Panc1 (cell line): ENCODE measurements around the gene OPHN1. TPM values are rescaled to one million over a fixed set of nuclear protein-coding genes. Genes with fewer than 3 reads are reported as not detected.
A peak's percentile ranks its signal among the peaks of the same experiment; 100 is the strongest.

Experiments
- ATAC-seq: fragments of 200-7000 bp; cut with Tn5 transposase; 2 replicates; pipeline ENCODE4 v1.9.1; 2020; ENCODE audit warnings: mild to moderate bottlenecking, moderate library complexity
- BruUV-seq: library from RNA; stranded (reverse); fragments of 400-500 nt; replicated peaks from 2 replicates; lab custom pipeline; 2021; lab: Mats Ljungman, UMichigan
- CTCF ChIA-PET: fragments of 300-600 bp; sonication (Branson Sonifier 250); formaldehyde crosslinking; loops from one replicate; lab custom pipeline; 2022; ENCODE audit warnings: antibody characterized with exemption; lab: Charles Lee
- POLR2A ChIA-PET: fragments of 300-600 bp; sonication (Branson Sonifier 250); formaldehyde crosslinking; loops from one replicate; lab custom pipeline; 2022; ENCODE audit warnings: antibody characterized with exemption; lab: Charles Lee
- DNase-seq: peaks from one replicate; pipeline ENCODE4 v3.0.0-alpha.2; 2010; ENCODE audit warnings: low read depth, low spot score
- H3K27ac ChIP-seq: 2 replicates; pipeline ENCODE4 v1.5.1; 2011; ENCODE audit warnings: mild to moderate bottlenecking, low read length, inconsistent platforms
- H3K27me3 ChIP-seq: fragments of 200-500 bp; sonication (Bioruptor generic); 2 replicates; pipeline ENCODE4 v1.6.0; 2014; ENCODE audit warnings: low read length, inconsistent platforms; ENCODE audit not compliant: control insufficient read depth, insufficient read depth
- H3K36me3 ChIP-seq: fragments of 200-500 bp; sonication (Bioruptor generic); 2 replicates; pipeline ENCODE4 v1.5.1; 2014; ENCODE audit warnings: inconsistent platforms, mild to moderate bottlenecking, low read length, moderate library complexity; ENCODE audit not compliant: control insufficient read depth, insufficient read depth
- H3K4me1 ChIP-seq: 2 replicates; pipeline ENCODE4 v1.5.1; 2011; ENCODE audit warnings: inconsistent platforms, mild to moderate bottlenecking, low read length, moderate library complexity; ENCODE audit not compliant: control insufficient read depth, insufficient read depth
- H3K4me3 ChIP-seq, 2 experiments: 2 replicates each; pipeline ENCODE4 v1.5.1; 2011 to 2012; ENCODE audit warnings: low read depth in 2 of 2, low read length in 2 of 2, mild to moderate bottlenecking in 2 of 2, inconsistent platforms in 1 of 2, moderate library complexity in 1 of 2
- H3K9me3 ChIP-seq: fragments of 200-500 bp; sonication (Bioruptor generic); 2 replicates; pipeline ENCODE4 v1.5.1; 2014; ENCODE audit warnings: low read depth, mild to moderate bottlenecking, inconsistent platforms, low read length, moderate library complexity; ENCODE audit not compliant: control insufficient read depth, insufficient read depth
- POLR2AphosphoS5 ChIP-seq: IDR thresholded peaks from 2 replicates; pipeline ENCODE4 v1.6.1; 2012; ENCODE audit warnings: mild to moderate bottlenecking, low read depth, low read length, moderate library complexity
- SIN3A ChIP-seq: IDR thresholded peaks from 2 replicates; pipeline ENCODE4 v1.6.1; 2012; ENCODE audit warnings: low read depth, mild to moderate bottlenecking, low read length, moderate library complexity, borderline replicate concordance; ENCODE audit not compliant: insufficient read depth
- TCF7L2 ChIP-seq: IDR thresholded peaks from 2 replicates; pipeline ENCODE4 v1.6.1; 2011; ENCODE audit warnings: mild to moderate bottlenecking, low read depth, low read length, inconsistent platforms
- in situ Hi-C: cut with HindIII; loops from 2 replicates; pipeline ENCODE4 v1.10.0; 2016; ENCODE audit warnings: low sequenced_read_pairs, low pct_unique_long_range_greater_than_20kb
- intact Hi-C: fragments of 100-400 bp; cut with micrococcal nuclease; formaldehyde crosslinking; loops from one replicate; pipeline ENCODE4 v1.10.0; 2022; ENCODE audit not compliant: unreplicated experiment
- total RNA-seq: library from RNA; stranded (reverse); gene quantifications from one replicate; pipeline ENCODE4 v1.2.1, GENCODE V29; 2021; ENCODE audit not compliant: unreplicated experiment
- TF ChIP-seq, protein P1 (sequence below), 2 experiments: IDR thresholded peaks; 2 replicates each; pipeline ENCODE4 v1.6.1; 2011 to 2012; ENCODE audit warnings: low read depth in 2 of 2, control low read depth in 1 of 2, low read length in 1 of 2, mild to moderate bottlenecking in 1 of 2, moderate library complexity in 1 of 2; ENCODE audit not compliant: insufficient read depth in 1 of 2
- TF ChIP-seq, protein P2 (sequence below): fragments of 450-650 bp; IDR thresholded peaks from 2 replicates; pipeline ENCODE4 v1.5.1; 2017; ENCODE audit warnings: mild to moderate bottlenecking

The OPHN1 gene
- total RNA-seq, 1 experiment from 2014 or later = 8.8 TPM

DNA sequence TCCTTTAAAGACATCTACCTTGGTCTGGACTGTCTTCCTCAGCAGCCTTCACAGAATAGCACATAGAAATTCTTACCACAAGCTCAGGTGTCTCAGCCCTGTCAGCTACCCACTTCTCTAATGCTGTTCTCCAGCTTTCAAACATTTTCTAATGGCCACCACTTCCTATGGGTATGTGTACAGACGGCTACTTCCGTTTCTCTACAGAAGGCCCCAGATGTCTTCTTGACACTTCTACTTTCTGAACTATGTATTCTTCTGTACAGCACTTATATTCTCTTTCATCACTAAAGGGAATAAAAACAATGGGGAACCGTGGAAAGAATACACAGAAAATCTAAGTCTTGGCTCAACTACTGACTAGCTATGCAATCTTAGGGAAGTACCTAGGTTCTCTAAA lies 13.3 kb downstream of the OPHN1 start:
- Histone ChIP-seq H3K27ac (no peak overlapping the region), H3K27me3 (no peaks in the 10 kb centered on the region), H3K9me3 (no peaks in the 10 kb centered on the region), H3K36me3 (no peaks in the 10 kb centered on the region), H3K4me3 (no peak overlapping the region), H3K4me1 (peaks cover 24% of the 10 kb centered on the region)
- BruUV-seq = TSS peak; percentile 15
- in situ Hi-C loops = no loop called here
- no peak for ATAC-seq
- TF ChIP-seq POLR2AphosphoS5 (no peak), SIN3A (no peak), TCF7L2 (no peak)
- TF ChIP-seq, protein P1, sequence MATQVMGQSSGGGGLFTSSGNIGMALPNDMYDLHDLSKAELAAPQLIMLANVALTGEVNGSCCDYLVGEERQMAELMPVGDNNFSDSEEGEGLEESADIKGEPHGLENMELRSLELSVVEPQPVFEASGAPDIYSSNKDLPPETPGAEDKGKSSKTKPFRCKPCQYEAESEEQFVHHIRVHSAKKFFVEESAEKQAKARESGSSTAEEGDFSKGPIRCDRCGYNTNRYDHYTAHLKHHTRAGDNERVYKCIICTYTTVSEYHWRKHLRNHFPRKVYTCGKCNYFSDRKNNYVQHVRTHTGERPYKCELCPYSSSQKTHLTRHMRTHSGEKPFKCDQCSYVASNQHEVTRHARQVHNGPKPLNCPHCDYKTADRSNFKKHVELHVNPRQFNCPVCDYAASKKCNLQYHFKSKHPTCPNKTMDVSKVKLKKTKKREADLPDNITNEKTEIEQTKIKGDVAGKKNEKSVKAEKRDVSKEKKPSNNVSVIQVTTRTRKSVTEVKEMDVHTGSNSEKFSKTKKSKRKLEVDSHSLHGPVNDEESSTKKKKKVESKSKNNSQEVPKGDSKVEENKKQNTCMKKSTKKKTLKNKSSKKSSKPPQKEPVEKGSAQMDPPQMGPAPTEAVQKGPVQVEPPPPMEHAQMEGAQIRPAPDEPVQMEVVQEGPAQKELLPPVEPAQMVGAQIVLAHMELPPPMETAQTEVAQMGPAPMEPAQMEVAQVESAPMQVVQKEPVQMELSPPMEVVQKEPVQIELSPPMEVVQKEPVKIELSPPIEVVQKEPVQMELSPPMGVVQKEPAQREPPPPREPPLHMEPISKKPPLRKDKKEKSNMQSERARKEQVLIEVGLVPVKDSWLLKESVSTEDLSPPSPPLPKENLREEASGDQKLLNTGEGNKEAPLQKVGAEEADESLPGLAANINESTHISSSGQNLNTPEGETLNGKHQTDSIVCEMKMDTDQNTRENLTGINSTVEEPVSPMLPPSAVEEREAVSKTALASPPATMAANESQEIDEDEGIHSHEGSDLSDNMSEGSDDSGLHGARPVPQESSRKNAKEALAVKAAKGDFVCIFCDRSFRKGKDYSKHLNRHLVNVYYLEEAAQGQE (IDR thresholded peaks at IDR 0.05; ENCODE audit: insufficient read depth in 1 of 2, low read depth in 2 of 2, low read length in 1 of 2) = no peak
- TF ChIP-seq, protein P2, sequence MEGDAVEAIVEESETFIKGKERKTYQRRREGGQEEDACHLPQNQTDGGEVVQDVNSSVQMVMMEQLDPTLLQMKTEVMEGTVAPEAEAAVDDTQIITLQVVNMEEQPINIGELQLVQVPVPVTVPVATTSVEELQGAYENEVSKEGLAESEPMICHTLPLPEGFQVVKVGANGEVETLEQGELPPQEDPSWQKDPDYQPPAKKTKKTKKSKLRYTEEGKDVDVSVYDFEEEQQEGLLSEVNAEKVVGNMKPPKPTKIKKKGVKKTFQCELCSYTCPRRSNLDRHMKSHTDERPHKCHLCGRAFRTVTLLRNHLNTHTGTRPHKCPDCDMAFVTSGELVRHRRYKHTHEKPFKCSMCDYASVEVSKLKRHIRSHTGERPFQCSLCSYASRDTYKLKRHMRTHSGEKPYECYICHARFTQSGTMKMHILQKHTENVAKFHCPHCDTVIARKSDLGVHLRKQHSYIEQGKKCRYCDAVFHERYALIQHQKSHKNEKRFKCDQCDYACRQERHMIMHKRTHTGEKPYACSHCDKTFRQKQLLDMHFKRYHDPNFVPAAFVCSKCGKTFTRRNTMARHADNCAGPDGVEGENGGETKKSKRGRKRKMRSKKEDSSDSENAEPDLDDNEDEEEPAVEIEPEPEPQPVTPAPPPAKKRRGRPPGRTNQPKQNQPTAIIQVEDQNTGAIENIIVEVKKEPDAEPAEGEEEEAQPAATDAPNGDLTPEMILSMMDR = no peak
- ChIA-PET CTCF (no interaction called here), POLR2A (interaction anchor here (0.7 kb wide), 1 partner anchor 149 kb away, joined by 6 read pairs; no protein-coding TSS in a partner anchor)
- no peak for DNase-seq
- intact Hi-C loops = no loop called here

DNA sequence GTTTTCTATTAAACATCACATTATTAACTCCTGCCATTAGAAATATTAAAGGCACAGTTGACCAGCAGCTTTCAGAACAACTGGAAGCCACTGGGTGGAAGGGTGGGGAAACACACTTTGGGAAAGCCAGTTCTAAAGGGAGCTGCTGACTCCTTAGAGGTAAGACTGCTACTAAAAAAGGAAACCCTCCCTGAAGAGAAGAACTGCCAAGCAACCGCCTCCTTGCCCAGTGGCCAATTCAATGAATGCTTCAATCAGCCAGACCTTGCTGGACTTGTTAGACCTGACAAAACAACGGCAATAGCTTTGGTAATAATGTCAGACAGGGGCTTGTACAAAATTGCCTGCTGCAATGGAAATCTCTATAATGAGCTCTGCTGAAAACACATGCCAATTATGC lies 15.6 kb downstream of the OPHN1 start:
- intact Hi-C loops = no loop called here
- no peaks in the 10 kb centered on the region for H3K9me3 ChIP-seq
- ATAC-seq (no peak), DNase-seq (no peak)
- no TSS peak for BruUV-seq
- no peak overlapping the region for H3K4me3 ChIP-seq
- TF ChIP-seq, protein P1 (IDR thresholded peaks at IDR 0.05; ENCODE audit: insufficient read depth in 1 of 2, low read depth in 2 of 2, low read length in 1 of 2) = no peak
- TF ChIP-seq SIN3A = no peak
- TF ChIP-seq, protein P2 = no peak
- no peak for TF ChIP-seq POLR2AphosphoS5
- TF ChIP-seq TCF7L2 = no peak
- no peak overlapping the region for H3K27ac ChIP-seq
- H3K4me1 ChIP-seq = peaks cover 27% of the 10 kb centered on the region
- ChIA-PET POLR2A (interaction anchor here (0.6 kb wide), 1 partner anchor 1980 kb away, joined by 9 read pairs; no protein-coding TSS in a partner anchor), CTCF (no interaction called here)
- H3K36me3 ChIP-seq = no peaks in the 10 kb centered on the region
- H3K27me3 ChIP-seq = no peaks in the 10 kb centered on the region
- in situ Hi-C loops = no loop called here
